NCI-H2196 treated with DMSO at 0.1 percent for 48 hours (cell line): Measurements from ENCODE around the gene RNF112.
"Not testable (repeated sequence)": the region's sequence is repeated elsewhere in the genome, so short reads cannot be mapped to it uniquely, and the experiment has no call there.

ENCODE experiments used
- DNase-seq: peaks from one replicate; lab custom pipeline; 2025; ENCODE audit not compliant: unreplicated experiment; lab: John Stamatoyannopoulos, UW

The RNF112 gene

GRCh38 chr17:19412510-19412909 is 1.5 kb downstream of the RNF112 start:
- no peak for DNase-seq

- DNase-seq: no peak
Observed at GRCh38 chr17:19412984-19413383, 2.0 kb downstream of the RNF112 start.

DNA sequence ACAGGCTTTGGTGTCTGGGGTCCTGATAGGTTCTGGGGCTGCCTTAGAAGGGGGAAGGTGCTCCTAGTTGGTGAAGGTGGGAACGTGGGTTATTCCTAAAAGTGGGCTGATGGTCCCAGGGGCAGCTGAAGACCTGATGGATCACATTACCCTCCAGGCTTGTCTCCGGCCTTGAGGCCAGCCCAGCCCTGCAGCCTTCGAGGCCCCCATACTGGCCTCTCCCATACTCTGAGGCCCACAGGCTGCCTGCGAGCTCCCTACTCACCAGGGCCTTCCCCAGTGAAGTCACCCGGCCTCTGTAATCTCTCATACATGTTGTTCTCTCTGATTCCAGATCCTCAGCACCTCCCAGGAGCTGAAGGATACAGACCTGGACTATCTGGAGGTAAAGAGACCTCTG is 2.7 kb downstream of the RNF112 start:
- no peak for DNase-seq

DNA sequence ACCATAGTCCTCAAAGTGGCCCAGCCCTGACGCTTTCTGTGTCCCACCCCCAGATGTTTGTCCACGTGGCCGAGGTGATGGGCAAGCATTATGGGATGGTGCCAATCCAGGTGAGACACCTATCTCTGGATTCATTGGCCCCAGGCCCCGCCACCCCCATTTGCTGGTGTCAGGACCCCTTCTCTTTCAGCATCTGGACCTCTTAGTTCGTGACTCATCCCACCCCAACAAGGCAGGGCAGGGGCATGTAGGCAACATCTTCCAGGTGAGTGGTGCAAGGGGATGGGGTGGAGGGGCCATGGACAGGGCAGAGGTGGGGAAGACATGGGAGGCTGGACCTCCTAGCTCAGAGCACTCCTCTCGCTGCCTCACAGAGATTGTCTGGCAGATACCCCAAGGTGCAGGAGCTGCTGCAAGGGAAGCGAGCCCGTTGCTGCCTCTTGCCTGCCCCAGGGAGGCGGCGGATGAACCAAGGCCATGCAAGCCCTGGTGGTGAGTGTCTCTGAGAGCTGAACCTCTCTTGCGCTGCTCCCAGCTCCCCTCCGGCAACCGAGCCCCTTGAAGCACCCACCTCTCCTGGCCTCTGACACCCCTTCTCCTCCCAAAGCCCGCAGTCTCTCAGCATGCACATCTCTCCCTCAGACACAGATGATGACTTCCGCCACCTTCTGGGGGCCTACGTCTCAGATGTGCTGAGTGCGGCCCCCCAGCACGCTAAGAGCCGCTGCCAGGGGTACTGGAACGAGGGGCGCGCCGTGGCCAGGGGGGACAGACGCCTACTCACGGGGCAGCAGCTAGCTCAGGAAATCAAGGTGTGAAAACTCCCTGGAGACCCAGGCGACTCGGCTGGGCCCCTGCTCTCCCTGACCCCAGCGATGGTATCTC is 3.6 kb downstream of the RNF112 start:
- no peak for DNase-seq

- DNase-seq: no peak
Observed at GRCh38 chr17:19415311-19415710, 4.3 kb downstream of the RNF112 start.

GRCh38 chr17:19415806-19416775 is 5.1 kb downstream of the RNF112 start:
- no peak for DNase-seq

DNA sequence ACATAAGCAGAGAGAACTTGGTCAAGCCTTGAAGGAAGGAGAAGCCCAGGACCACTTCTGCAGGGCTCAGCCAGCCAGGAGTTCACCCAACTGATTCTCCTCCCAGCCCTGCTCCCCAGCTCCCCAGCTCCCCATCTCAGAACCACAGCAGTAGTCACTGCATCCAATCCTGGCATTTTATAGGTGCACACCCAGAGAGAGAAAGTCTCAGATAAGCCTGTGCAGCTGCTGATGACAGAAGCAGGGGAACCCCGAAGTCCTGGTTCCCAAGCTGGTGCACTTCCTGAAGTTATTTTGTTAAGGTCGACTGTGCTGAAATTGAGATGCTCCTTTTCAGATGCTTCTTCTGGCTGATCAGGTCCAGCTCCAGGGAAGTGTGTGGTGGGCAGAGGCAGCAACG is 6.6 kb downstream of the RNF112 start:
- no peak for DNase-seq

DNA sequence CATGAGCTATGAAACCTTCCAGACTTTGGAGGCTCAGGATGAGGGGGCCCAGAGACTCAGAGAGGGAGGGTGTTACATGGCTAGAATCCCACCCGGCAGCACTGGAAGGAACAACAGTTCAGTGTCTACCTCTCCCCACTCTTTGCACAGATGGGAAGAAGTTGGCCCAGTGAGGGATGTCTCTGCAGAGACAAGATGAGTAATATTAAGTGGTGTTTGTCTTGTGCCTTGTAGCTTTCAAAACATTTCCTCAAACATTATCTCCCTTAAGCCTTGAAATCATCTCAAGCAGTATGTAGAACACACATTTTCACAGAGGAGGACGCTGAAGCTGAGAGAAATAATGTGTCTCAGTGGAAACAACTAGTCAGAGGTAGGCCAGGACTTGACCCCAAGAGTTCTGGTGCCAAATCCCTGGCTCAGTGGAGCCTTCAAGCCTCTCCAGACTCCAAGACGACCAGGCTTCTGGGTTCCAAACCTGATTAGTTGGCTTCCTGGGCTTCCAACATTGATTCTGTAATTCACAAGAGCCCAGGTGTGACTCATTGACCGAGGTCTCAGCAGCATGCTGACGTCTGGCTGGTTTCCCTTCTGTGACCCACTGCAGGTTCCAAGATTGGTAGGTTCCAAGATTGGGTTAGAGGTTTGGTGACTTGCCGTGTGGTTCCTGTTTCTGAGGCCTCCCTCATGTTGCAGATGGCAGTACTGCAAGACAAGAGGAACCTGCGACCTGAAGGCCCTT is 7.4 kb downstream of the RNF112 start:
- DNase-seq: no peak

GRCh38 chr17:19421219-19421618 is 10.2 kb downstream of the RNF112 start:
- no peak for DNase-seq

DNA sequence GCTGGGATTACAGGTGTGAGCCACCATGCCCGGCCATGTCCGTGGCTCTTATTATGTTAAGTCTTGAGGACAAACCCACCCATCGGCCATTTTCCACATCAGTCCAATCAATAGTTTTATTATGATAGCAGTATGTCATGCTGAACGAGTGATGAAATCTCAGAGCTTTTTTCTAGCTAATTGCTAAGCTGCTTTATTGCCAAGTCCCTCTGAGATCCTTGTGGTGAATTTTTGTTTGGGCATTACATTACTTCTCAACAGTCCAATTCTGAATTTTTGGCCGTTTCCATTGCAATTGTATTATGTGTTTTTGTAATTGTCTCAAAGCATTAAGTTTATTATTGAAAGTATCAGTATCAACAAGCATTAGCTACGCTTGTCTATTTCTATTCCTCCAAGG is 10.9 kb downstream of the RNF112 start:
- no peak for DNase-seq

GRCh38 chr17:19424934-19425868 is 14.2 kb downstream of the RNF112 start:
- DNase-seq: no peak

DNA sequence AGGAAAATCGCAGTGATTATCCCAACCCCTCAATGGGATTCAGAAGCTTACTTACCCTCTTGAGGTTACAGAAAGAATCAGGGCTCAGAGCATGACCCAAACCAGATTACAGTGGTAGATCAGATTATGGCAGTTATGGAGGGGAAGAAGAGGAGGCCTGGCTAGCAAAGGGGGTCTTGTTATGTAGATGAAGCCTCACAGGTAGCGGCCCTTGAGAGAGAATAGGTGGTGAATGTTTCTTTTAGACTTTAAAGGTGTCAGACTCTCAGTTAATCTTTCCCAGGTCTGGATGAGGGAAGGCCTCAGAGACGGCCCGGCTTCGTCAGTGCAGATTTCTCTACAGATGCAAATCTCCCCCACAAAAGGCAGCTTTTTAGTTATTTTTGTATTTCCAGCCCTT is 15.6 kb downstream of the RNF112 start:
- no peak for DNase-seq

- no peak for DNase-seq
Observed at GRCh38 chr17:19431691-19432090, 20.7 kb downstream of the RNF112 start.

DNA sequence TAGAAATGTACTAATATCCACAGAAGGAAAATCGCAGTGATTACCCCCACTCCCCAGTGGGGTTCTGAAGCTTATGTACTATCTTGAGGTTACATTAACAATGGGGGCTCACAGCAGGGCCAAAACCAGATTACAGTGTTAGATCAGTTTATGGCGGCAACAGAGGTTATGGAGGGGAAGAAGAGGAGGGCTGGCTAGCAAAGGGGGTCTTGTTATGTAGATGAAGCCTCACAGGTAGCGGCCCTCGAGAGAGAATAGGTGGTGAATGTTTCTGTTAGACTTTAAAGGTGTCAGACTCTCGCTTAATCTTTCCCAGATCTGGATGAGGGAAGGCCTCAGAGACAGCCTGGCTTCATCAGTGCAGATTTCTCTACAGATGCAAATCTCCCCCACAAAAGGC is 22.2 kb downstream of the RNF112 start:
- DNase-seq: no peak

GRCh38 chr17:19433727-19434340 is 22.8 kb downstream of the RNF112 start:
- no peak for DNase-seq

- DNase-seq: no peak
Observed at GRCh38 chr17:19440421-19440820, 29.4 kb downstream of the RNF112 start.

- DNase-seq: not testable (repeated sequence)
Observed at GRCh38 chr17:19441288-19441687, 30.3 kb downstream of the RNF112 start.

- no peak for DNase-seq
Observed at GRCh38 chr17:19442731-19443130, 31.7 kb downstream of the RNF112 start.

GRCh38 chr17:19443148-19443547 is 32.1 kb downstream of the RNF112 start:
- no peak for DNase-seq

DNA sequence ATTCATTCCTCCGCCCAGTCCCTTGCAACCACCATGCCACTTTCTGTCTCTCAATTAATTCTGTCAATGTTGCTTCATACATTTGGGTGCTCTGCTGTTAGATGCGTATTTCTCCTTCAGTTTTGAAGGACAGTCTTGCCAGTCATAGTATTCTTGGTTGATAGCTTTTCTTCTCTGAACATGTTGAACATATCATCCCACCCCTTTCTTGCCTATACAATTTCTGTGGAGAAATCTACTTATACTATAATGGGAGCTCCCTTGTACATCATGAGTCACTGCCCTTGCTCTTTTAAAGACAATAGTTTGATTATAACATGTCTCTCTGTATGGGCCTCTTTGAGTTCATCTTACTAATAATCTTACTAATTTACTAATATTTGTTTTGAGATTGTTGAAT is 34.1 kb downstream of the RNF112 start:
- no peak for DNase-seq
